ENCODE results near the gene BBS9.

Gene BBS9

GRCh38 chr7:33099154-33099940, 30.0 kb upstream of the BBS9 start:
- Histone ChIP-seq H3K4me2 (no peak overlapping the region), H3K79me2 (ENCODE audit: insufficient read depth, low read depth) (peaks cover 16% of the 10 kb centered on the region), H3K9ac (no peak overlapping the region), H3K27ac (no peak overlapping the region), H3K27me3 (ENCODE audit: insufficient read depth, low read depth) (no peaks in the 10 kb centered on the region), H3K36me3 (ENCODE audit: insufficient read depth) (peaks cover 2% of the 10 kb centered on the region; the same call in 1 of the 2 replicates), H3K4me3 (IDR thresholded peaks at IDR 0.05; ENCODE audit: insufficient read depth, low read depth, low read length) (no peak overlapping the region), H3K4me1 (ENCODE audit: low read depth, poor library complexity, severe bottlenecking) (no peaks in the 10 kb centered on the region), H2AFZ (ENCODE audit: low read depth) (no peak overlapping the region), H4K20me1 (ENCODE audit: insufficient read depth) (no peaks in the 10 kb centered on the region)
- TF ChIP-seq CTCF (conservative IDR thresholded peaks at IDR 0.05; ENCODE audit: low read depth, low read length), result no peak

- H3K36me3 ChIP-seq (ENCODE audit: insufficient read depth), result peaks cover 2% of the 10 kb centered on the region; the same call in 1 of the 2 replicates
- no peak overlapping the region for H3K9ac ChIP-seq
- peaks cover 29% of the 10 kb centered on the region for H3K79me2 ChIP-seq (ENCODE audit: insufficient read depth, low read depth)
- H2AFZ ChIP-seq (ENCODE audit: low read depth), result no peak overlapping the region
- H3K27ac ChIP-seq, result no peak overlapping the region
- H3K4me1 ChIP-seq (ENCODE audit: low read depth, poor library complexity, severe bottlenecking), result no peaks in the 10 kb centered on the region
- H3K27me3 ChIP-seq (ENCODE audit: insufficient read depth, low read depth), result no peaks in the 10 kb centered on the region
- no peak overlapping the region for H3K4me3 ChIP-seq (IDR thresholded peaks at IDR 0.05; ENCODE audit: insufficient read depth, low read depth, low read length)
- H3K4me2 ChIP-seq, result no peak overlapping the region
- TF ChIP-seq CTCF (conservative IDR thresholded peaks at IDR 0.05; ENCODE audit: low read depth, low read length), result no peak
- H4K20me1 ChIP-seq (ENCODE audit: insufficient read depth), result no peaks in the 10 kb centered on the region
Measured at GRCh38 chr7:33100770-33101169, 28.6 kb upstream of the BBS9 start.

- peaks cover 2% of the 10 kb centered on the region; the same call in 1 of the 2 replicates for H3K36me3 ChIP-seq (ENCODE audit: insufficient read depth)
- no peak overlapping the region for H3K27ac ChIP-seq
- no peaks in the 10 kb centered on the region for H3K27me3 ChIP-seq (ENCODE audit: insufficient read depth, low read depth)
- no peaks in the 10 kb centered on the region for H4K20me1 ChIP-seq (ENCODE audit: insufficient read depth)
- H3K4me1 ChIP-seq (ENCODE audit: low read depth, poor library complexity, severe bottlenecking), result peaks cover 2% of the 10 kb centered on the region
- H3K9ac ChIP-seq, result no peak overlapping the region
- H3K79me2 ChIP-seq (ENCODE audit: insufficient read depth, low read depth), result peaks cover 39% of the 10 kb centered on the region
- no peak overlapping the region for H2AFZ ChIP-seq (ENCODE audit: low read depth)
- H3K4me3 ChIP-seq (IDR thresholded peaks at IDR 0.05; ENCODE audit: insufficient read depth, low read depth, low read length), result no peak overlapping the region
- no peak for TF ChIP-seq CTCF (conservative IDR thresholded peaks at IDR 0.05; ENCODE audit: low read depth, low read length)
- no peak overlapping the region for H3K4me2 ChIP-seq
Measured at GRCh38 chr7:33101906-33102305, 27.5 kb upstream of the BBS9 start.

- H3K27ac ChIP-seq, result peak overlapping the region; percentile 57; the same call in 1 of the 2 replicates
- H4K20me1 ChIP-seq (ENCODE audit: insufficient read depth), result 0 out of 2 replicates have a peak, but pooled peaks cover 4% of the 10 kb centered on the region
- no peak overlapping the region for H2AFZ ChIP-seq (ENCODE audit: low read depth)
- H3K36me3 ChIP-seq (ENCODE audit: insufficient read depth), result no peaks in the 10 kb centered on the region; the same call in 1 of the 2 replicates
- no peak overlapping the region for H3K4me3 ChIP-seq (IDR thresholded peaks at IDR 0.05; ENCODE audit: insufficient read depth, low read depth, low read length)
- H3K9ac ChIP-seq, result peak overlapping the region; percentile 79; the same call in 1 of the 2 replicates
- TF ChIP-seq CTCF (conservative IDR thresholded peaks at IDR 0.05; ENCODE audit: low read depth, low read length), result peak; percentile 49; the same call in 1 of the 2 replicates
- H3K4me2 ChIP-seq, result peak overlapping the region; percentile 98
- H3K4me1 ChIP-seq (ENCODE audit: low read depth, poor library complexity, severe bottlenecking), result peaks cover 23% of the 10 kb centered on the region
- peaks cover 60% of the 10 kb centered on the region for H3K79me2 ChIP-seq (ENCODE audit: insufficient read depth, low read depth)
- H3K27me3 ChIP-seq (ENCODE audit: insufficient read depth, low read depth), result no peaks in the 10 kb centered on the region
Measured at GRCh38 chr7:33107136-33108066, 22.0 kb upstream of the BBS9 start.

All from KMS-11 (cell line).